Right cardiac atrium (tissue), 5 donors: ENCODE measurements around the gene RLN3. TPM values are rescaled to one million over a fixed set of nuclear protein-coding genes. Genes with fewer than 3 reads are reported as not detected.

Source experiments
- ATAC-seq, 2 donors: fragments of 200-7000 bp; cut with Tn5 transposase; one replicate each; pipeline versions ENCODE4 v1.8.0 to v1.9.1; 2020; ENCODE audit warnings: moderate library complexity in 2 of 2, mild to moderate bottlenecking in 1 of 2
- DNase-seq, 3 donors: peaks; one replicate each; pipeline ENCODE4 v3.0.0-alpha.2; 2020
- H3K27ac ChIP-seq: one replicate; pipeline ENCODE4 v1.5.1; 2013; ENCODE audit warnings: mild to moderate bottlenecking, low read length, control low read depth, moderate library complexity
- H3K27me3 ChIP-seq: one replicate; pipeline ENCODE4 v1.6.1; 2013; ENCODE audit not compliant: control insufficient read depth, insufficient read depth
- H3K4me1 ChIP-seq: one replicate; pipeline ENCODE4 v1.6.1; 2013; ENCODE audit warnings: low read length; ENCODE audit not compliant: control insufficient read depth, insufficient read depth
- H3K4me3 ChIP-seq: one replicate; pipeline ENCODE4 v1.5.1; 2013; ENCODE audit warnings: low read length, control low read depth
- H3K9me3 ChIP-seq: one replicate; pipeline ENCODE4 v1.6.1; 2013; ENCODE audit warnings: low read length; ENCODE audit not compliant: control insufficient read depth
- WGBS: extraction: QIAGEN DNeasy Blood & Tissue Kit; methylation state at CpG from one replicate; pipeline ENCODE4 v1.1.7; 2013; 5-methylcytosine and 5-hydroxymethylcytosine counted together
- intact Hi-C, 4 donors: fragments of 100-400 bp; cut with DNase I; formaldehyde crosslinking; loops; one replicate each; pipeline versions ENCODE4 v1.11.0 to v1.14.0; 2022 to 2023
- polyA plus RNA-seq: library from polyadenylated mRNA; stranded (reverse); fragments of 200-250 nt; gene quantifications from one replicate; pipeline ENCODE4 v1.2.3, GENCODE V29; 2013
- total RNA-seq, 4 donors: library from RNA; stranded (reverse); fragmentation: NEBNext Ultra II Directional; extraction: Animal tissue kit (Norgen Biotek cat#: 25700); gene quantifications; one replicate each; pipeline ENCODE4 v1.2.1, GENCODE V29; 2021
- donor health status: healthy with polysubstance abuse.
- donor health status: DM: no; HTN: yes; CAD: no.
- donor health status: DM: no; HTN: no; CAD: no.
- donor health status: DM: no; HTN: yes; CAD: no; lungs with severe emphysema.
- donor health status: DM: yes; HTN: yes; CAD: no.

RLN3 gene
- total and polyA plus RNA-seq, 5 donors: not detected

- Histone ChIP-seq H3K4me1 (no peaks in the 10 kb centered on the region), H3K4me3 (peak overlapping the region; percentile 53), H3K9me3 (no peaks in the 10 kb centered on the region), H3K27ac (no peak overlapping the region), H3K27me3 (no peaks in the 10 kb centered on the region)
- ATAC-seq: no peak
- no peak for DNase-seq
- intact Hi-C loops: no loop called here
- 25% methylated on average over 19 of the region's 19 CpGs for WGBS
Observed at GRCh38 chr19:14056741-14057356, 28.9 kb downstream of the RLN3 start.

GRCh38 chr19:14058182-14059092 is 30.5 kb downstream of the RLN3 start:
- ATAC-seq: no peak
- intact Hi-C loops: no loop called here
- Histone ChIP-seq H3K4me1 (no peaks in the 10 kb centered on the region), H3K4me3 (no peak overlapping the region), H3K27me3 (no peaks in the 10 kb centered on the region), H3K9me3 (no peaks in the 10 kb centered on the region), H3K27ac (no peak overlapping the region)
- DNase-seq: no peak
- WGBS: 23% methylated on average over 17 of the region's 17 CpGs

- no peaks in the 10 kb centered on the region for H3K9me3 ChIP-seq
- H3K4me1 ChIP-seq: no peaks in the 10 kb centered on the region
- no peak overlapping the region for H3K27ac ChIP-seq
- no peak overlapping the region for H3K4me3 ChIP-seq
- intact Hi-C loops: no loop called here
- H3K27me3 ChIP-seq: no peaks in the 10 kb centered on the region
- 18% methylated on average over 15 of the region's 15 CpGs for WGBS
- DNase-seq (peak in 1 of 3 donors; percentile 63), ATAC-seq (peak in 1 of 2 donors; percentile 14)
Observed at GRCh38 chr19:14059093-14059480, 31.1 kb downstream of the RLN3 start.

- no peaks in the 10 kb centered on the region for H3K27me3 ChIP-seq
- DNase-seq (no peak), ATAC-seq (no peak)
- H3K4me3 ChIP-seq: no peak overlapping the region
- no peaks in the 10 kb centered on the region for H3K4me1 ChIP-seq
- H3K27ac ChIP-seq: no peak overlapping the region
- intact Hi-C loops: no loop called here
- H3K9me3 ChIP-seq: no peaks in the 10 kb centered on the region
- 48% methylated on average over 8 of the region's 8 CpGs for WGBS
Observed at GRCh38 chr19:14059652-14060155, 31.8 kb downstream of the RLN3 start.

DNA sequence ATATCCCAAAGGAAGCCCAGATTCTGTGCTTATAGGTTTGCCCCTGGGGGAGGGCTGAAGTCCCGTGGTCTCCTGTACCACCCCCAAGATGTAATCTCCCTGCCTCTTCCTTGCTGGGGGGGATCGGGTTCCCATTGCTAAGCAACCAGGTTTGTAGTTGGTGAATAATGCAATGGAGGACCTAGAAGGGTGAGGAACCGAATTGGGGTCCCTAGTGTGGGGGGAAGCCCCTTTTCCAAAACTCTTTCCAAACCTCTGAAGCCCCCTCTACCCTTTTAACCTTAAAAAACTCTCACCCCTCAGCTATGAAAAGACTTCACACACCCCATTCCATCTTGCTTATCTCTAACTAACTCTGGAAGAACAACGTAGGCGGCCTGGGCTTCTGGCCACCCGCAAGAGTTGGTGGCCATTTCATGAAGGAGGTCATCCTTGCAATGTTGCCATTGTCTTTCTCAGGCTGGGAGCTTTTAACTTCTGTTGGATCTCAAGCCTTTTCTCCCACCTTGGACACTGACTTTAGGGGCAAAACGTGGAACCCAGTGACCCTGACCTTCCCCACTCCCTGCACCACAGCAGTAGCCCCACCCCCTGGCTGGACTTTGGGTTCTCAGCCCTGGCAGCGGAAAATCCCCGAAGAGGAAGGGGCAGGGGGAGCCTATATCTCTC is 33.3 kb downstream of the RLN3 start:
- Histone ChIP-seq H3K9me3 (no peaks in the 10 kb centered on the region), H3K4me3 (no peak overlapping the region), H3K4me1 (no peaks in the 10 kb centered on the region), H3K27ac (no peak overlapping the region), H3K27me3 (no peaks in the 10 kb centered on the region)
- WGBS: 44% methylated on average over 9 of the region's 9 CpGs
- intact Hi-C loops: no loop called here
- no peak for ATAC-seq
- no peak for DNase-seq

GRCh38 chr19:14061751-14062557 is 34.0 kb downstream of the RLN3 start, which contains the start of gene PALM3:
Gene PALM3 (minus strand): TSS chr19:14062076. CDS start chr19:14061980, 96 bp downstream.
- intact Hi-C loops: no loop called here
- WGBS: 66% methylated on average over 19 of the region's 19 CpGs
- no peaks in the 10 kb centered on the region for H3K9me3 ChIP-seq
- H3K27me3 ChIP-seq: no peaks in the 10 kb centered on the region
- H3K4me3 ChIP-seq: no peak within 1 kb of the TSS
- H3K4me1 ChIP-seq: no peaks in the 10 kb centered on the region
- no peak for DNase-seq
- no peak within 1 kb of the TSS for H3K27ac ChIP-seq
- ATAC-seq: no peak

DNA sequence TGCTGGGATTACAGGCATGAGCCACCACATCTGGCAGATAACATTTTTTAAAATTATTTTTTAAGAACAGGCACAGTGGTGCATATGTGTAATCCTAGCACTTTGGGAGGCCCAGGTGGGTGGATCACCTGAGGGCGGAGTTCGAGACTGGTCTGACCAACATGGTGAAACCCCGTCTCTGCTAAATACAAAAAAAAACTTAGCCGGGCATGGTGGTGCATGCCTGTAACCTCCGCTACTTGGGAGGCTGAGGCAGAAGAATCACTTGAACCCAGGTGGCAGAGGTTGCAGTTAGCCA is 34.6 kb downstream of the RLN3 start:
- no peaks in the 10 kb centered on the region for H3K27me3 ChIP-seq
- no peak for ATAC-seq
- no peaks in the 10 kb centered on the region for H3K9me3 ChIP-seq
- H3K4me3 ChIP-seq: no peak overlapping the region
- H3K27ac ChIP-seq: no peak overlapping the region
- DNase-seq: no peak
- 91% methylated on average over 5 of the region's 5 CpGs for WGBS
- intact Hi-C loops: no loop called here
- no peaks in the 10 kb centered on the region for H3K4me1 ChIP-seq

DNA sequence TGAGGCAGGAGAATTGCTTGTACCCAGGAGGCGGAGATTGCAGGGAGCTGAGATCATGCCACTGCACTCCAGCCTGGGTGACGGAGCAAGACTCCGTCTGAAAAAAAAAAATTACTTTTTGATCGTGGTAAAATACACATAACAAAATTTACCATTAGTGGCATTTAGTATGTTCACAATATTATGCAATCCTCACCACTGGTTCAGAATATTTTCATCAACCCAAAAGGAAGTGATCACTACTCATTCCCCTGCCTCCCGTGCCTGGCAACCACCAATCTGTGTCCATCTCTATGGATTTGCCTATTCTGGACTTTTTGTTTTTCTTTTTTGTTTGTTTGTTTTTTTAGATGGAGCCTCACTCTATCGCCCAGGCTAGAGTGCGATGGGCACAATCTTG is 35.2 kb downstream of the RLN3 start:
- DNase-seq: no peak
- 78% methylated on average over 7 of the region's 7 CpGs for whole genome bisulfite sequencing

DNA sequence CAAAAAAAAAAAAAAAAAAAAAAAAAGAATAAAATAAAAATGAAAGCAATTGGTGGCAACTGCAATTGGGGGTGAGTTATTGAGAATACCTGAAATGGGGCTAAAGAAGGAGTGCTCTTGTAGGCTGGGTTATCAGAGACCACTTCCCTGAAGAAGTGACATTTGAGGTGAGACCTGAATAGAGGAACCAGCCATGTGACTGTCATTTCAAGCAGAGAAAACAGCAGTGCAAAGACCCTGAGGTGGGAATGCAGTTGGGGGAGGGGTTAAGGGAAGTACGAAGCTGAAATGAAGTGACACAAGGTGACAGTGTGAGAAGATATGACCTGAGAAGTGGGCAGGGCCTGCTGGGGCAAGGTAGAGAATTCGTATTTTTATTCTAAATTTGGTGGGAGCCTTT is 38.2 kb downstream of the RLN3 start:
- H3K9me3 ChIP-seq: no peaks in the 10 kb centered on the region
- no peaks in the 10 kb centered on the region for H3K4me1 ChIP-seq
- no peak overlapping the region for H3K4me3 ChIP-seq
- H3K27me3 ChIP-seq: no peaks in the 10 kb centered on the region
- WGBS: 56% methylated on average over 2 of the region's 2 CpGs
- ATAC-seq: no peak
- intact Hi-C loops: loop anchor here in 1 of 4 donors (5.0 kb wide), 1 partner anchor 184 kb away; no protein-coding TSS in a partner anchor
- H3K27ac ChIP-seq: no peak overlapping the region
- DNase-seq: no peak

More for the DNA sequence above, 35.2 kb downstream of the RLN3 start:
- Histone ChIP-seq H3K27me3 (no peaks in the 10 kb centered on the region), H3K9me3 (no peaks in the 10 kb centered on the region), H3K27ac (no peak overlapping the region), H3K4me1 (no peaks in the 10 kb centered on the region), H3K4me3 (no peak overlapping the region)
- intact Hi-C loops: no loop called here
- no peak for ATAC-seq

- H3K27ac ChIP-seq: no peak overlapping the region
Observed at GRCh38 chr19:14070268-14071050, 42.5 kb downstream of the RLN3 start.

More at GRCh38 chr19:14070268-14071050, 42.5 kb downstream of the RLN3 start:
- ATAC-seq: no peak
- peak; percentile 45 to 69 (median 68) for DNase-seq
- WGBS: 88% methylated on average over 43 of the region's 43 CpGs
- no peaks in the 10 kb centered on the region for H3K27me3 ChIP-seq
- no peaks in the 10 kb centered on the region for H3K9me3 ChIP-seq
- intact Hi-C loops: loop anchor here in 2 of 4 donors (5.0 kb wide), 2 partner anchors 47 to 188 kb away; partner anchors contain the start of gene PRKACA (in 1 of the 2)
- H3K4me3 ChIP-seq: no peak overlapping the region
- peaks cover 2% of the 10 kb centered on the region for H3K4me1 ChIP-seq
